Activated CD4-positive, alpha-beta T cell treated with anti-CD3 and anti-CD28 coated beads, Interleukin-2, amount 10 ng/mL, durations not matched to agents 7 days and 5 days (primary cell): ENCODE data around the gene EDEM1. TPM values are rescaled to one million over a fixed set of nuclear protein-coding genes. Genes with fewer than 3 reads are reported as not detected.
"Not testable (repeated sequence)": the region's sequence is repeated elsewhere in the genome, so short reads cannot be mapped to it uniquely, and the experiment has no call there.

Experiments
- CTCF ChIA-PET: fragments of 350-600 bp; sonication (Branson Sonifier 250); formaldehyde crosslinking; loops from one replicate; lab custom pipeline; 2021; ENCODE audit warnings: antibody characterized with exemption; lab: Charles Lee
- POLR2A ChIA-PET: fragments of 350-600 bp; sonication (Branson Sonifier 250); formaldehyde crosslinking; loops from one replicate; lab custom pipeline; 2021; ENCODE audit warnings: antibody characterized with exemption; lab: Charles Lee
- DNase-seq: peaks from one replicate; pipeline ENCODE4 v3.0.0-alpha.2; 2020
- H3K27ac Mint-ChIP-seq: one replicate; pipeline ENCODE4 v1.8.0; 2021; ENCODE audit warnings: mild to moderate bottlenecking, moderate library complexity, mixed read lengths
- H3K27me3 Mint-ChIP-seq: one replicate; pipeline ENCODE4 v1.8.0; 2021; ENCODE audit warnings: mixed read lengths
- H3K36me3 Mint-ChIP-seq: one replicate; pipeline ENCODE4 v1.8.0; 2021; ENCODE audit warnings: low read depth, mixed read lengths
- H3K4me1 Mint-ChIP-seq: one replicate; pipeline ENCODE4 v1.8.0; 2021; ENCODE audit warnings: mixed read lengths
- H3K4me3 Mint-ChIP-seq: one replicate; pipeline ENCODE4 v1.8.0; 2021; ENCODE audit warnings: mild to moderate bottlenecking, moderate library complexity, mixed read lengths
- H3K9me3 Mint-ChIP-seq: one replicate; pipeline ENCODE4 v1.8.0; 2021; ENCODE audit warnings: mixed read lengths
- total RNA-seq, 2 experiments: library from RNA; stranded (reverse); gene quantifications; one replicate each; pipeline ENCODE4 v1.2.3, GENCODE V29; 2021

EDEM1 gene
- total RNA-seq, 2 experiments from 2014 or later, result 80.1 to 94.1 TPM

DNA sequence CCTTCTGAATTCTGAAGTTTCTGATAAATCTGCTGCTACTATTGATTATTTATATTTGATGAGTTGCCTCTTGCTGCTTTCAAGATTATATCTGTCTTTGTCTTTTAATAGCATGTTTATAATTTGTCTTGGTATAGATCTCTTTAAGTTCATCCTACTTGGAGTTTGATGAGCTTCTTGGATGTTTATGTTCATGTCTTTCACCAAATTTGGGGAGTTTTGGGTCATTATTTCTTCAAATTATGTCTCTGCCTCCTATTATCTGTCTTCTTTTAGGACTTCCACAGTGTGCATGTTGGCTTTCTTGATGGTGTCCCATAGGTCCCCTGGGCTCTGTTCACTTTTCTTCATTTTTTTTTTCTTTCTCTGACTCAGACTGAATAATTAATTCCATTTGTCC lies 32.3 kb upstream of the EDEM1 start:
- CTCF ChIA-PET, result no interaction called here
- H3K4me3 Mint-ChIP-seq, result no peak overlapping the region
- POLR2A ChIA-PET, result no interaction called here

DNA sequence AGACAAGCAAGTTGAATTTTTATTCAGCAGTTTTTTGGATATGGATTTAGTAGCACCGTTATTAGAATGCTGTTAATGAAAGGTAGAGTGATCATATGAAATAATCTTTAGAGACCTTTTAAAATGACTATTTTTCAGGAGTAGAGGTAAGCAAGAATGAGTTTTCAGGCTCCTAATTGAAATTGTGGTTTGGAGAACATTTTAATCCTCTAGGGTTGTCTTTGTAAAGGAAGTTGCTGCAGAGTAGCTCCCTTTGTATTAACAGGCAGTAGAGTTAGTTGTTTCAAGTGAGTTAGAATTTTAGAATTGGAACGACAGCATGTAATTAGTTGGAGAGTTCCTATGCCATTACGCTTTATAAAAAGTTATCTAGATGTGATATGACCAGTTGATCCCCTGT lies 27.2 kb upstream of the EDEM1 start:
- no peak overlapping the region for H3K27ac Mint-ChIP-seq
- no peak for DNase-seq
- ChIA-PET CTCF (no interaction called here), POLR2A (no interaction called here)
- H3K4me3 Mint-ChIP-seq, result no peak overlapping the region
- H3K36me3 Mint-ChIP-seq, result peaks cover 11% of the 10 kb centered on the region
- H3K27me3 Mint-ChIP-seq, result no peaks in the 10 kb centered on the region
- H3K9me3 Mint-ChIP-seq, result no peaks in the 10 kb centered on the region
- peaks cover 33% of the 10 kb centered on the region for H3K4me1 Mint-ChIP-seq

More for the DNA sequence above, 32.3 kb upstream of the EDEM1 start:
- Mint-ChIP-seq H3K9me3 (no peaks in the 10 kb centered on the region), H3K36me3 (peaks cover 29% of the 10 kb centered on the region), H3K4me1 (peaks cover 17% of the 10 kb centered on the region), H3K27ac (no peak overlapping the region), H3K27me3 (no peaks in the 10 kb centered on the region)
- DNase-seq, result no peak

DNA sequence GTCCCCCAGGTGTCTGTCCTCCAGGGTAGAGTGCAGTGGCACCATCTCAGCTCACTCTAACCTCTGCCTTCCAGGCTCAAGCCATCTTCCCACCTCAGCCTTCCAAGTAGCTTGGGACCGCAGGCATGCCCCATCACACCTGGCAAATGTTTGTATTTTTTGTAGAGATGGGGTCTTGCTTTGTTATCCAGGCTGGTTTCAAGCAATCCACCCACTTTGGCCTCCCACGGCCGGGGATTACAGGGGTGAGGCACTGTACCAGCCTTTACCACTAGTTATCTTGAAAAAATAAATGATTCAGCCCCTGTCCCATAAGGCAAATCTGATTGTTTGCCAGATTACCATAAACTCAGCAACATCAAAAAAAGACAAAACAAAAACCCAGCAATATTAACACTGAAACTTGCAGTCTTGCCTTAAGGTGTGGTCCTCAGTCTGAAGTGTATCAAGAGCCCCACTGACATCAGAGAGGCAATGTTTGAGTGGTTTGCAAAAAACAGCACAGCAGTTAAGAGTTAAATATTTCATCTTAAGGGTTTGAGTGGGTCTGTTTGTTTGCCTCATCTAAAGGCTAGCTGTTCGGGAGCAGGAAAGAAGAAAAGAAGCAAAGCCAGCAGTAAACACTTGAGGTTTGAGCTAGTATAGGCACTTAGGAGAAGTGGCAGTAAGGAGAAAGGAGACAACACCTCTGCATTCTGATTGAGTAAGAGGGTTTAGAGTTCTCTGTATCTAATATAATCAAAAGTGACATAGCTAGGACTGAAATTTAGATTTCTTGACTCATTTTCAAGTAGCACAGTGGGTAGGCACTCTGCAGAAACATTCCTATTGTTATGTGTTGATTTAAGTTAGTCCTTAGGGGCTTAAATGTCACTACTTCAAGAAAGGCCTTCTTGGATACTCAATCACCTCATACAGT lies 26.3 kb upstream of the EDEM1 start:
- no peak for DNase-seq
- POLR2A ChIA-PET, result interaction anchor here (0.7 kb wide), 1 partner anchor 24 kb away, joined by 3 read pairs; no protein-coding TSS in a partner anchor
- peaks cover 27% of the 10 kb centered on the region for H3K4me1 Mint-ChIP-seq
- no peaks in the 10 kb centered on the region for H3K27me3 Mint-ChIP-seq
- no peaks in the 10 kb centered on the region for H3K9me3 Mint-ChIP-seq
- peaks cover 9% of the 10 kb centered on the region for H3K36me3 Mint-ChIP-seq
- no peak overlapping the region for H3K4me3 Mint-ChIP-seq
- CTCF ChIA-PET, result interaction anchor here (1.9 kb wide), 1 partner anchor 10 kb away, joined by 6 read pairs; no protein-coding TSS in a partner anchor
- no peak overlapping the region for H3K27ac Mint-ChIP-seq

DNA sequence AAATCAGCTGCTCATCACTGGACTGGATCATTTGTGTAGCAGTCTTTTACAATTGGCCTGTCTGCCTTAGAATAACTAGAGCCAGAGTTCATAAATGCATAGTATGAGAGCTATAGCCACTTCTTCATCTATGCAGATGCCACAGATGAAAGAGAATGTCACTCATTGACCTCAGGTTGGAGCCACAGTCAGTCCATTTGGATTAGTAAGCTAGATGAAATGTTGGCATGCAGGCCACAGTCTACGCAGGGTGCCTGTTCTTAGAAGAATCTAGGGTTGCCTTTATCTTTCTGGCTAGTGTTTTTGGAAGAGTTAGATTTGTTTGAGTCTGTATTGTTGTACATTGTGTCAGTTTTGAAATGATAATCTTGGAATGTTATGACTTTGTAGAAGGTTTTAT lies 25.4 kb upstream of the EDEM1 start:
- H3K4me1 Mint-ChIP-seq, result peaks cover 27% of the 10 kb centered on the region
- H3K36me3 Mint-ChIP-seq, result peaks cover 9% of the 10 kb centered on the region
- no peak overlapping the region for H3K4me3 Mint-ChIP-seq
- peak overlapping the region; percentile 3 for H3K27ac Mint-ChIP-seq
- CTCF ChIA-PET, result interaction anchor here (1.9 kb wide), 1 partner anchor 11 kb away, joined by 6 read pairs; no protein-coding TSS in a partner anchor
- no peaks in the 10 kb centered on the region for H3K27me3 Mint-ChIP-seq
- DNase-seq, result no peak
- H3K9me3 Mint-ChIP-seq, result no peaks in the 10 kb centered on the region
- POLR2A ChIA-PET, result no interaction called here

DNA sequence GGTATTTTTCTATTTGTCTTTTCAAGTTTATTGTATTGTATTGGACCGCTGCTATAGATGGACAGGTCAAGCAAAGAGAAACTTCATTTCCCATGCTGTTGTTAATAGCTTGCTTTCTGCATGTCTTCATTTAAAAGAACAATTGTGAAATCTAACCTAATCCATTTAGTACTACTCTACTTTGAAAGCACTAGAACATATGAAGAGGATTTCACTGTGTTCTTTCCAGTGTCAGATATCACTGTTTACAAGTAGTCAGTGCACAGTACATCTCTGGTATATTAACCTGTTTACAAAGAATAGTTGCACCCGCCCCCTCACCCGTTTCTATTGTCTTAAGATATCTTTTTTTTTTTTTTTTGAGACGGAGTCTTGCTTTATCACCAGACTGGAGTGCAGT lies 21.8 kb upstream of the EDEM1 start:
- ChIA-PET POLR2A (no interaction called here), CTCF (interaction anchor here (0.7 to 1.2 kb wide), 2 partner anchors 23 to 108 kb away, joined by 3 read pairs; no protein-coding TSS in a partner anchor)
- Mint-ChIP-seq H3K36me3 (no peaks in the 10 kb centered on the region), H3K4me1 (peaks cover 24% of the 10 kb centered on the region), H3K27me3 (no peaks in the 10 kb centered on the region), H3K9me3 (no peaks in the 10 kb centered on the region), H3K4me3 (no peak overlapping the region), H3K27ac (no peak overlapping the region)
- DNase-seq, result no peak

DNA sequence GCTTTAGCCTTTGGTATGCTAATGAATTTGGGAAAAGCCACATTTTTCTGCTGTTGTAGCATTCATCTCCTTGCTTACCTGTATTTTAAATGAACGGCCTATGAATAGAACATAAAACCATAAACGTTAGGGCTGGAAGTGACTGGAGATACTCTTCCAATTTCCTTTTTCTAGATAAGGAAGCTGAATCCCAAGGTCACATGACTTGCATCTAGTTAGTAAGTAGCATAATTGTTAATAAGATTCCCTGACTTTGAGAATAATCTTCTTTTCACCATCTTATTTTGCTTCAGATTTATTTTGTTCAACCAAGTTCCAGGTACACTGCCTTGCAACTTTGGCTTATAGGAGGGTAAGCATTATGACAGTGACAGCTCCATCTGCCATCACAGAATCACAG lies 20.7 kb upstream of the EDEM1 start:
- Mint-ChIP-seq H3K4me3 (no peak overlapping the region), H3K9me3 (no peaks in the 10 kb centered on the region), H3K27ac (no peak overlapping the region), H3K27me3 (no peaks in the 10 kb centered on the region), H3K4me1 (peaks cover 13% of the 10 kb centered on the region), H3K36me3 (peaks cover 6% of the 10 kb centered on the region)
- no peak for DNase-seq
- CTCF ChIA-PET, result interaction anchor here (0.7 kb wide), 1 partner anchor 28 kb away, joined by 3 read pairs; no protein-coding TSS in a partner anchor
- POLR2A ChIA-PET, result no interaction called here

DNA sequence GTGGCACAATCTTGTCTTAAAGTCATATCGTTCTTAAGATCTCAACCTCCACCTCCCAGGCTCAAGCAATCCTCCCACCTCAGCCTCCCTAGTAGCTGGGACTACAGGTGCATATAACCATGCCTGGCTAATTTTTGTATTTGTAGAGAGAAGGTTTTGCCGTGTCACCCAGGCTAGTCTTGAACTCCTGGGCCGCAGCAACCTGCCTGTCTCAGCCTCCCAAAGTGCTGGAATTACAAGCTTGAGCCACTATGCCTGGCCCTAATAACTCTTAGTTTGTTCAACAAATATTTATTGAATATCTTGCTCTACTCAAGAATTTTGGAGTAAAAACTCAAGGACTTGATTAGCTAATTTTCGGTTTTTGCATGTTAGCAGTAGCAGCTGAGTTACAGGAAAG lies 19.4 kb upstream of the EDEM1 start:
- H3K27me3 Mint-ChIP-seq, result no peaks in the 10 kb centered on the region
- H3K36me3 Mint-ChIP-seq, result peaks cover 13% of the 10 kb centered on the region
- no peak overlapping the region for H3K4me3 Mint-ChIP-seq
- H3K4me1 Mint-ChIP-seq, result peaks cover 9% of the 10 kb centered on the region
- POLR2A ChIA-PET, result no interaction called here
- H3K9me3 Mint-ChIP-seq, result no peaks in the 10 kb centered on the region
- DNase-seq, result no peak
- no peak overlapping the region for H3K27ac Mint-ChIP-seq
- CTCF ChIA-PET, result no interaction called here

DNA sequence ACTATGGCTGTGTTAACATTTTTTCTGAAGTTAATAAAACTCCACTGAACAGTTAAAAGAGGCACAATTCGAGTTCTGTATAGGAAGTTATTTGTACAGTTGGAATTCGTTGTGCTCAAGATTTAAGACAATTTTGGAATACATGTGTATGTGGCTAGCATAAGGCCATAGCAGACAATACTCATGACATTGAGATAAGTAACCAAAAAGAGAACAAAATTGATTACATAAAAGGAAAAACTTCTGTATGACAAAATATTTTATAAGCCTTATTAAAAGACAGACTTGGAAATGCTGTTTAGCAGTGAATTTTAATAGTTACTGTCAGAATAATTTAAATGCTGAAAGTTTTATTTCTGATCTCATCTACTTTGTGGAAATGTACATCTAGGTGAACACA lies 17.7 kb upstream of the EDEM1 start:
- no peak overlapping the region for H3K4me3 Mint-ChIP-seq
- no peaks in the 10 kb centered on the region for H3K27me3 Mint-ChIP-seq
- no peak for DNase-seq
- H3K36me3 Mint-ChIP-seq, result peaks cover 20% of the 10 kb centered on the region
- H3K9me3 Mint-ChIP-seq, result no peaks in the 10 kb centered on the region
- H3K27ac Mint-ChIP-seq, result no peak overlapping the region
- ChIA-PET POLR2A (no interaction called here), CTCF (no interaction called here)
- H3K4me1 Mint-ChIP-seq, result peaks cover 7% of the 10 kb centered on the region

DNA sequence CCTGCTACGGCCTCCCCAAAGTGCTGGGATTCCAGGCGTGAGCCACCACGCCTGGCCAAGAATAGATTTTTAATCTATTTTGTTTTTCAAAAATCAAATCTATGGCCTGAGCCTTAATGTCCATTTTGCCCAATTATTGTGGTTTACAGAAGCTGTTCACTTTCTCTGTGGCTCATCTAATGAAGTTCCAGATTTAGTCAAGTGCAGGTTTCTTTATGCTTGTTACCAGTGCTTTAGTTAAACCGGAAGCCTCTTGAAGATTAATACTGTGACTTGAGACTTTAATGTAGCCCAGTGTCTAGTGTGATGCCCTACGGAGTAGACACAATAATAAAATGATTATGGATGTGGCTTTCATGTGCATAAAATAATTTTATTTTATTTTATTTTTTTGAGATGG lies 16.5 kb upstream of the EDEM1 start:
- Mint-ChIP-seq H3K27me3 (no peaks in the 10 kb centered on the region), H3K27ac (no peak overlapping the region), H3K36me3 (peaks cover 26% of the 10 kb centered on the region), H3K4me3 (no peak overlapping the region), H3K4me1 (peaks cover 5% of the 10 kb centered on the region), H3K9me3 (no peaks in the 10 kb centered on the region)
- ChIA-PET CTCF (no interaction called here), POLR2A (no interaction called here)
- no peak for DNase-seq

DNA sequence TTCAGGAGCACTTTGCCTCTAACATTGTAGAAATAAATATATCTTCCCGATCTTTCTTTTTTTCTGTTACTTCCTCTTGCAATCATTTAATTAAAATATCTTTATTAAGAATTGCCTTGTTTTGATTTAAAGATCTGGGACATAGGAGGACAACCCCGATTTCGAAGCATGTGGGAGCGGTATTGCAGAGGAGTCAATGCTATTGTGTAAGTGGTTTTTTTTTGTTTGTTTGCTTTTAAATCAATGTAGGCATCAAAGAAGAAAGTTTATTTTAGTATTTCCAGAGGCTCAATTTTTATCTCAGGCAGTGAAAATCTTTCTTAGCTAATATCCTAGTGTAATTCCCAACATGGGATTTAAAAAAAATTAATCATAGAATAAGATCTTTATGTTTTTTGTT lies 15.5 kb upstream of the EDEM1 start:
- Mint-ChIP-seq H3K36me3 (peaks cover 26% of the 10 kb centered on the region), H3K27me3 (no peaks in the 10 kb centered on the region), H3K4me3 (no peak overlapping the region), H3K27ac (no peak overlapping the region), H3K4me1 (peaks cover 5% of the 10 kb centered on the region), H3K9me3 (no peaks in the 10 kb centered on the region)
- ChIA-PET CTCF (no interaction called here), POLR2A (no interaction called here)
- no peak for DNase-seq

DNA sequence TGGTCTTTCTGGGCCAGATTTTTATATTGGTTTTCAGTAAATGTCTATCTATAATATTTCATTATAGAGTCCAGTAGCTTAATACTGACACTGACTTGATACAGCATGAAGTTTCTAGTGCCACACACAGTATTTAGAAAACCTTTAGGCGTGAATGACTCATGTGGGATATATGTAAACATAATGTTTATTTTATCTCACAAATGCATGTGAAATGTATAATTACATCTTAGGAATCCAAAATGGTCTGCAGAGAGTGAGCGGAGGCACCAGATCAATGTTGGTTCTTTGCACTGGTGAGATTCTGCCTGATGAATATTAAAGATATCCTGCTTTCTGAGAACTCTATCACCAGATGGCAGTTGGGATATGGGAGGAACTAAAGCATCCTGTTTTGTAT lies 8.5 kb upstream of the EDEM1 start:
- H3K4me3 Mint-ChIP-seq, POLR2A ChIA-PET, H3K27me3 Mint-ChIP-seq, H3K27ac Mint-ChIP-seq, CTCF ChIA-PET, H3K9me3 Mint-ChIP-seq, DNase-seq: not testable (repeated sequence)
- Mint-ChIP-seq H3K4me1 (peaks cover 20% of the 10 kb centered on the region), H3K36me3 (peaks cover 46% of the 10 kb centered on the region)

DNA sequence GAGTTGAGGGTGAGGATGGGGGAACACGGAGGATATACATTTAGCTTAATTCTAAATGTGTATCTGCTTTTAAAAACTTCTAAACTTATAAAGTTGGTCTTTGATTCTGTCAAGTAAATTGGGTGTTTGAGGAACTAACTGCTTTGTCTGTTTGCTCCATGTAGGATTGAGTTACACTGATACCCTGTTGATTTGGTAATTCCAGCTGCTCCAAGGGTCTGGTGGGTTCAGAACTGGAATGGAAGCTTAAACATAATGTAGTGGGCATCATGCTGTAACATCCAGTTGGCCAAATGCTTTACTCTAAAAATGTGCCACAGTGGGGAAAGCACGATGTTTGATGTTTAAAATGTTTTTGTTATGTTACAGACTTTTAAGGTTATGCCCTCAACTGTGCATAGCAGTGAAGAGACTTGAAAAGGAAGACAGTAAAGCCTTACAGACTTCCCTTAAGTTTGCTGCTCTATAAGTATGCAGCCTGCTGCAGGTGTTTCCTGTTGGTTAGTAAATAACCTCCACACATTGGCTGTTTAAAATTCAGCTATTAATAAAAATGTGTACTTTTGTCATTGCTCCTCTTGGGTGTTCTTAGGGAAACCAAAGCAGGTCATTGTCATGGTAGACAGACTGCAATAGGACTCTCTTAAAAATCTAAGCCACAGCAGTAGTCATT lies 5.9 kb upstream of the EDEM1 start:
- DNase-seq, result no peak
- Mint-ChIP-seq H3K27me3 (no peaks in the 10 kb centered on the region), H3K9me3 (no peaks in the 10 kb centered on the region), H3K4me3 (no peak overlapping the region), H3K27ac (peak overlapping the region; percentile 73), H3K4me1 (peaks cover 34% of the 10 kb centered on the region), H3K36me3 (peaks cover 41% of the 10 kb centered on the region)
- ChIA-PET CTCF (interaction anchor here (1.8 to 2.0 kb wide), 2 partner anchors 16 to 60 kb away, joined by 6 read pairs; partner anchors contain the start of gene ARL8B), POLR2A (interaction anchor here (1.0 kb wide), 1 partner anchor 16 kb away, joined by 5 read pairs; no protein-coding TSS in a partner anchor)

DNA sequence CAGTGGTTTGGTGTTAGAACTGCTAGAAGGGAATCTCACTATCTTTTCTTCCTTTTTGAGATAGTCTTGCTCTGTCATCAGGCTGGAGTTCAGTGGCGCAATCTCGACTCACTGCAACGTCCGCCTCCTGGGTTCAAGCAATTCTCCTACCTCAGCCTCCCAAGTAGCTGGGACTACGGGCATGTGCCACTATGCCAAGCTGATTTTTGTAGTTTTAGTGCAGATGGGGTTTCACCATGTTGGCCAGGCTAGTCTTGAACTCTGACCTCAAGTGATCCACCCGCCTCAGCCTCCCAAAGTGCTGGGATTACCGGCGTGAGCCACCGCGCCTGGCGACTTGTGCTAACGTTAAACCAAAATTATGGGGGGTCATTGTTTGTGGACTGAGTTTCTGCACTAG lies 3.8 kb upstream of the EDEM1 start:
- CTCF ChIA-PET, result interaction anchor here (1.5 to 1.8 kb wide), 2 partner anchors 9 to 14 kb away, joined by 3 to 6 read pairs; no protein-coding TSS in a partner anchor

More for the DNA sequence above, 3.8 kb upstream of the EDEM1 start:
- H3K4me3 Mint-ChIP-seq, H3K27me3 Mint-ChIP-seq, H3K9me3 Mint-ChIP-seq, POLR2A ChIA-PET, H3K27ac Mint-ChIP-seq, DNase-seq: not testable (repeated sequence)
- peaks cover 37% of the 10 kb centered on the region for H3K4me1 Mint-ChIP-seq
- peaks cover 33% of the 10 kb centered on the region for H3K36me3 Mint-ChIP-seq
